Activated gamma-delta T cell treated with Interleukin-2 at 50 U/mL for 16 hours (primary cell): ENCODE measurements around the gene ZBTB49.

ENCODE experiments used
- DNase-seq: peaks from one replicate; pipeline ENCODE4 v3.0.0-alpha.2; 2020

ZBTB49 gene

DNA sequence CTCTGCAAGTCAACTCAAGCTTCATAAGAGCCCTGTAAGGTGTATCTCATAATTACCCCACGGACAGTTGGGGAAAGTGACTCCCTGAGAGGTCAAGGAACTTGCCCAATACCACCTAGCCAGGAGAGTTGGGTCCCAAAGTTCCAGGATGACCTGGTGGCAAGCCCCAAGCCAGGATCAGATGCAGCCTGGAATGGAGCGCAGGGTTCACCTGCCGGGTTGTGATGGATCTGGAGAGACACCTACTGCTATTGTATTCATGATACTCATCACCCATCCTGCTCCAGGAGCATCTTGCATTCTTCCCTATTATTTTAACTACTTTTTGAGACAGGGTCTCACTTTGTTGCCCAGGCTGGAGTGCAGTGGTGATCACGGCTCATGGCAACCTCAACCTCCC is 36.1 kb downstream of the ZBTB49 start:
- DNase-seq, result no peak

DNA sequence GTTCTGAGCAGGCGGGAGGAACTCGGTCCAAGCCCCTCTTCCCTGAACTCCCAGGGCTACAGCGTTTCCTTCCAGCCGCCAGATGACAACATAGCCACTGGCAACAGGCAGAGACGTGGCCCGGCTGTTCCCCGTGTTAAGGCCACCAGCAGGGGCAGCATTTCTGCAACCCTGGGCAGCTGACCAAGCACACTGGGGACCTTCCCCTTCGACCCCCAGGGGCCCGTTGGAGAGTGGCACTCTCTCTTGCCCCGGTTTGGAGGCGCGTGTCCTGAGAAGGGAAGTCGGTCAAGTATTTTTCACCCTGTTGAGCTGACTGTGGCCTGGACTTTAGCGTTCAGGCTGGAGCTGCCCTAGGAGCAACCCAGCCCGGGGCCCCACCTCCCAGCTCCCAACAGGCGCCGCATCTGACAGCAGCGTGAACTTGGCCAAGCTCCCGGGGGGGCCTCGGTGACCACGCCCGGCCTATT is 37.6 kb downstream of the ZBTB49 start:
- no peak for DNase-seq

- no peak for DNase-seq
These were observed 38.2 kb downstream of the ZBTB49 start for GRCh38 chr4:4328206-4328605.

- no peak for DNase-seq
These were observed 38.8 kb downstream of the ZBTB49 start for GRCh38 chr4:4328840-4329239.

DNA sequence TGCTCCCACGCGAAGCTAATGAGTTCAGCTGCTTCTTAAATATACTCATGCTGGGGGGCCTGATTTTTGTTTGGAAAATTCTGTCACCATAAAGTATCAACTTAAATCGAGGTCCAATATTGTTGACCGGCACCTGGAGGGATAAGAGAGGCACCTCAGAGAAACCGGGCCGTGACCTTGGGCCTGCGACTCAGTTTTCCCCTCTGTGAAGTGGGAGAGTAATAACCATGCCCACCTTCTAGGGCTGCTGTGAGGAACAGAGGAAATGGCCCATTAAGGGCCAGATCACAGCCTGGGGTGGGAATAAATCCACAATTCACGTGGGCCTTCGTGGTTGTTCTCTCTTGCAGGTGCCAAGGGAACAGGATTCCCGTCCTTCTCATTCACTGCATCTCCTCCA is 39.4 kb downstream of the ZBTB49 start:
- DNase-seq, result no peak

DNA sequence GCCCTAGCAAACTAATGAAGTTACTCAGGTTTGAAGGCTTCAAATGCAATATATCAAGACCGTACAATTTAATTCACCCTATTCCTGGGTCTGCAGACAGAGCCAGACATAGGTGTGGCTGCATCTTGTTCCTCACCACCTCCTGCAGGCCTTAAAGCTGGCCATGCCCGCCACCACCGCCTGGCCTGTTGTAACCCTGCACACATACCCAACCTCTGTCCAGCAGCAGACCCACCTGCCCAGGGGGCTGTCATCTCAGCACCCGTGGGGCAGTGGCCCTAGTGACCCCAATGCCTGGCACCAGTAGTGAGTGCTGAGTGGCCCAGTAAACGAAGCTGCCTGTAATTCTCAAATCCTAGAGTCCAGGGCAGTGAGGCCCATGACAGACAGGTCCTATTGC is 40.7 kb downstream of the ZBTB49 start:
- no peak for DNase-seq

DNA sequence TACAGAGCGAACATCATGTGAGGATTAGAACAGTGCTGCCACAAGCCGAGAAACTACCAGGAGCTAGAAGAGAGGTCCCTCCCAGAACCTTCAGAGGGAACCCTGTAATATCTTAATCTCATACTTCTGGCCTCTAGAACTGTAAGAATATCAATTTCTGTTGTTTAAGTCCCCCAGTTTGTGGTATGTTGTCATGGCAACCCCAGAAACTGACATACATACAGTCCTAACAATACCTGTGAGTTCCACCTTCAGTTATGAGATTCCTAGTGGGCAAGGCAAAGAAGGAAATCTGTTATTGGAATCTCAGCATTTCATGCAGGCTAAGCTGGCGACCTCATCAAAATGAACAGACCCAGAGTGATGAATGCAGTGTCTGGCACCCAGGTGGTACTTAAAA is 42.5 kb downstream of the ZBTB49 start:
- DNase-seq, result no peak

GRCh38 chr4:4333265-4333706 is 43.2 kb downstream of the ZBTB49 start:
- DNase-seq, result no peak

DNA sequence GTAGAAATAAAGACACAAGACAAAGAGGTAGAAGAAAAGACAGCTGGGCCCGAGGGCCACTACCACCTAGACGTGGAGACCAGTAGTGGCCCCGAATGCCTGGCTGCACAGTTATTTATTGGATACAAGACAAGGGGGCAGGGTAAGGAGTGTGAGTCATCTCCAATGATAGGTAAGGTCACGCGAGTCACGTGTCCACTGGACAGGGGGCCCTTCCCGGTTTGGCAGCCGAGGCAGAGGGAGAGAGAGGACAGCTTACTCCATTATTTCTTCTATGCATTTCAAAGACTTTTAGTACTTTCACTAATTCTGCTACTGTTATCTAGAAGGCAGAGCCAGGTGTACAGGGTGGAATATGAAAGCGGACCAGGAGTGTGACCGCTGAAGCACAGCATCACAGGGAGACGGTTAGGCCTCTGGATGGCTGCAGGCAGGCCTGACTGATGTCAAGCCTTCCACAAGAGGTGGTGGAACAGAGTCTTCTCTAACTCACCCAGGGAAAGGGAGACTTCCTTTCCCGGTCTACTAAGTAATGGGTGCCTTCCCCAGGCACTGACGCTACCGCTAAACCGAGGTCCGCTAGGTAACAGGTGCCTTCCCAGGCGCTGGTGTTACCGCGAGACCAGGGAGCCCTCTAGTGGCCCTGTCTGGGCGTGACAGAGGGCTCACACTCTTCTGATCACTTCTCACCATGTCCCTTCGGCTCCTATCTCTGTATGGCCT is 44.9 kb downstream of the ZBTB49 start:
- DNase-seq, result peak; percentile 80

DNA sequence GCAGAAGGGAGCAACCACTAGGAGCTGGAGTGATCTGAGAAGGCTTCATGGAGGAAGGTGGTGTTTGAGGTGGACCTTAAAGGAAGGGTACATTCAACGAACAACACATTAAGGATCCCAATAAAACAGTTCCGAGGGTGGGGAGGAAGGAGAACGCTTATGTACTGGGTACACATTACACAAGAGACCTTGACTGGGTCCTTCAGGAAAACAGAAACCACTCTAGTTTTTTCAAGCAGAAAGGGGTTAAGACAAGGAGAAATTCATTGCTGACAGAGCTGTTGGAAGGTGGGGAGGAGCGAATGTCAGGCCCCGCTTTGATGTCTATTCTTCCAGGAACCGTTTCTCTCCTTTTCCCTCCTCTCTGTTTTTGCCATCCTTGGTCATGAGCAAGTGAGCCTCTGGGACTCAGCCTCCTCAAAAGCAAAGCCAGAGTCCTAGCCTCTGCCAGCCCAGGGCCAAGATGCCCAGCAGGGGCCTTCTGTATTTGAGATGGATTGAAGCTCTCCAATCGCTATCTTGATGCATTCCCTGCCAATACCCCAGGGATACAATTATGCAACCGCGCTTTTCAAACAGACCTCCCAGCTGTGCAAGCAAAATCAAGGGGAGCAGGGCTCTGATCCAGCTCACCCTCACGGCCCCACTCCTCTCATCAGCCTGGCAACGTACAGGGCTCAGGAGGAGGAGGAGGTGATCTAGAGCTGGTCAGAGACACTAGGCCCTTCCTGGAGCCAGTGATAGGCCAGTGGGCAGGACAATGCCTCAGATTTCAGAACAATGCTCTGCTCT is 48.4 kb downstream of the ZBTB49 start:
- no peak for DNase-seq

GRCh38 chr4:4339504-4340085 is 49.5 kb downstream of the ZBTB49 start:
- no peak for DNase-seq

- no peak for DNase-seq
These were observed 52.0 kb downstream of the ZBTB49 start for GRCh38 chr4:4341861-4342650.

GRCh38 chr4:4343038-4343437 is 53.0 kb downstream of the ZBTB49 start:
- no peak for DNase-seq

GRCh38 chr4:4344915-4345527 is 55.0 kb downstream of the ZBTB49 start:
- DNase-seq, result no peak

DNA sequence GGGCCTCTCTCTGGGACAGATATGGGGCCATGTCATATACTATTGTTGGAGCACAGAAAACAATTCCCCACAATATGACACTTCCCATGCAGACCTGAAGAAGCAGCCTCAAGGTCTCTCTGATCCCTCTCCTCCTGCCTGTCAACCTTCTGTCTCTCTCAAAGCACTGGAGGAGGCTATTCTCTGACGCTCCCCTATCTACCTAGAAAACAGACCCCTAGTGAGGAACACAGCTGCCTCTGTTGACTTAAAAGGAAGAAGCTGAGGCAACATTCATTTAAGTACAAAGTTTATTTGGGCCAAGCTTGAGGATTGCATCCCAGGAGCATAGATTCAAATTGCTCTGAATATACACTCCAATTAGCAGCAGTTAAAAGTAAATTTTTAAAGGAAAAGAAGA is 57.5 kb downstream of the ZBTB49 start:
- DNase-seq, result no peak

GRCh38 chr4:4348585-4348984 is 58.5 kb downstream of the ZBTB49 start:
- DNase-seq, result peak; percentile 45

DNA sequence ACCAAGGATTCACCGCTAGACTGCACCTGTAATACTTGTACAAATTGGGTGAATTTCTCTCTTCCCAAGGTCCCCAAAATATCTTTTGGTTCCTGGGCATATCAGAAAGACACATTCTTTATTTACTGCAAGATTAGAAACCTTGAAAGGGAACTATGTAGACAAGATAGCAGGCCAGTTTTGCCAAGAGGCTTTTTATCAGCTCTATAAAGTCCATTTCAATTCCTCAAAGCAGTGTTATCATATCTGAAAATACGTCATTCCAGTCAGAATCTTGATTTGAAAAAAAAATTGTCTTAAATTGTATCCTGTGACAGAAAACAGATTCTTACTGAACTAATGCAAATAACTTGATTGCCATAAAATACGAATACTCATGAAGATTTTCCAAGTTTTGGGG is 59.8 kb downstream of the ZBTB49 start:
- DNase-seq, result no peak

DNA sequence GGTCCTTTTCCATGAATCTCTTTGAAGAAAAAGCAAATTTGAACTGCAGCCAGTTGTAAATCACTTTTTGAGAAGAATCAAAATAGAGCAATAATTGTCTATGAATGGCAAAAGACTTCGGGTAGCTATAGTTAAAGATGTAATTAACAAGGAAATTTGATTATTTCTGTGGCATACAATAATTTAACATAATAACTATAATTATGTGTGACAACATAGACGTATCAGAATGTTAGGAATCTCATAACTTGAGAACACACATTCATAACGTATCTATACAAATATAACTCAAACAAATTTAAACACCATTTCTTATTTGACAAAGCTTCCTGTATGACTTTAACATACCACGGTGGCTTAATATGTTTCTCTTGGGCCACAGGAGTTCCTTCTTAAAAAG is 60.9 kb downstream of the ZBTB49 start:
- DNase-seq, result no peak

GRCh38 chr4:4355302-4355701 is 65.3 kb downstream of the ZBTB49 start:
- DNase-seq, result no peak

GRCh38 chr4:4356106-4357041 is 66.3 kb downstream of the ZBTB49 start:
- DNase-seq, result no peak

- no peak for DNase-seq
These were observed 68.2 kb downstream of the ZBTB49 start for GRCh38 chr4:4358093-4358854.
